ENCODE measurements around the gene MID1.

GRCh38 chrX:10495677-10496076 is 124.7 kb downstream of the MID1 start:
- TF ChIP-seq CTCF (conservative IDR thresholded peaks at IDR 0.05; ENCODE audit: low read length) (no peak), EZH2phosphoT487 (IDR thresholded peaks at IDR 0.05; ENCODE audit: borderline replicate concordance) (no peak)
